GM19238 (cell line): ENCODE measurements around the gene IFNA1.
"Not testable (repeated sequence)": the region's sequence is repeated elsewhere in the genome, so short reads cannot be mapped to it uniquely, and the experiment has no call there.

Source experiments
- DNase-seq: peaks from one replicate; pipeline ENCODE4 v3.0.0; 2011; ENCODE audit warnings: low spot score; ENCODE audit not compliant: insufficient read length

IFNA1 gene

DNA sequence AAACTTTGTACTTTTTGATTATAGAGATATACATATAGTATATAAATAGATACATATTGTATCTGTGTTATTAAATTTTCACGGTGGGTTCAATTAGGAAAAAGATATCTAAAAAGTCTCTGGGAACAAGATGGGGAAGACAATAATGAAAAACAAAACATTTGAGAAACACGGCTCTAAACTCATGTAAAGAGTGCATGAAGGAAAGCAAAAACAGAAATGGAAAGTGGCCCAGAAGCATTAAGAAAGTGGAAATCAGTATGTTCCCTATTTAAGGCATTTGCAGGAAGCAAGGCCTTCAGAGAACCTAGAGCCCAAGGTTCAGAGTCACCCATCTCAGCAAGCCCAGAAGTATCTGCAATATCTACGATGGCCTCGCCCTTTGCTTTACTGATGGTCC is at the start of gene IFNA1:
IFNA1 (plus strand) TSS at position 301 of the 400 bp plus-strand sequence; CDS start at position 370, 69 bp downstream.
- no peak for DNase-seq

DNA sequence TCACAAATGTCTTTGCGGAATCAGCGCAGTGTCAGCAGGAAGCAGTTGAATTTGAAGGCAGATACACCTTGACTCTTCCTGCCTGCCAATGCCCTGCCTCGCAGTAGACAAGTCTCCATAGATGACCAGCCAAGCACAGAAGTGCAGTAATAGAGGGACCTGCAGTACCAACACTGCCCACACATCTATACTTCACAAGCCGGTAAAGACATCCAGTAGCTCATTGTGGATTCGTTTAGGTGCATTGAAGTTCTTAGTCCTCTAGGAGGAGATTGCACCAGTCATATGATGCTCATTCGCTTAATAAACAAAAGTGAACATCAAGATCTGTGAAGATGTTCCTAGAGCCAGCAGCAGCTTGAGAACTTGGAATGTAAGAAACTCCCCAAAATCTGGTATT is 48.0 kb upstream of the IFNA1 start:
- no peak for DNase-seq

DNA sequence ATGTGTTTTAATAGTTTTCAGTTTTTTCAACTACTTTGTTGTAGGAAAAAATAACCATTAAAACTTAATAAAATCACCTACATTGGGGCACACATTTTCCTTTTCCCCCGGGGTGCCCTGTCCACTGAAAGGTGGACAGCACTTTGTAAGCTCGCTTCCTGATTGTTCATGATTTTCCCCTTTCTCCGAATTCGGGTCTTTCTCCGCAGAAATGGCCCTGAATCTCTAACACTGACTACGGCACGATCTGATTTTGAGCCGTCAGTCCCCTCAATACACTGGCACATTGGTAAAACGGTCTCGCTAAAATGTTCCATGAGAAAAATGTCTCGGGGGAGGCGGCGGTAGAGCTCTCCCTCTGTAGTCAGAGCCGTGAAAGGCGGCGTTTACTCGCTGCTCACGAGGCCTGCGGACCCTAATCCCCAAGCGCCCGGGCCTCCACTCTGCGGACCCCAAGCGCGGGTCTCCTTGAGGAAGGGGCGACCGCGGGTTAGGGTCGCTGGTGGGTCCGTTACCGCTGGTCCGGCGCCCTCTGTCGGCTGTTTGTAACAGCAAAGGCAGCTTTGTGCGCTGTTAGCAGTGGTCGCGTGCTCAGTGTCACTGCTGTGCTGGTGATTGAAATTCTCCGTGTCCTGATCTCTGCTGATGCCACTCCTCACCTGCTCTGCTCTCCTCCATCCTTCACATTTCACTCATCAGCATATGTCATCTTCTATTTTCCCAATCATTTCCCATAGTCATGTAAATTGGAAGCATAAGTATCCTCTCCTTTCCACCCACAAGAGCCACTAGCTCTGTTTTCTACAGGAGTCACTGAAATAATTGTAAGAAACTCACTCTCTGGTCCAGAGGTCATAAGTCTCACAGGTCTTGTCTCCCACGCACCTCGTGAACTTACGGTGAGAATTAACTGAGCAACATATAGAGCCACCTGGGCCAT is 44.2 kb upstream of the IFNA1 start:
- no peak for DNase-seq

DNA sequence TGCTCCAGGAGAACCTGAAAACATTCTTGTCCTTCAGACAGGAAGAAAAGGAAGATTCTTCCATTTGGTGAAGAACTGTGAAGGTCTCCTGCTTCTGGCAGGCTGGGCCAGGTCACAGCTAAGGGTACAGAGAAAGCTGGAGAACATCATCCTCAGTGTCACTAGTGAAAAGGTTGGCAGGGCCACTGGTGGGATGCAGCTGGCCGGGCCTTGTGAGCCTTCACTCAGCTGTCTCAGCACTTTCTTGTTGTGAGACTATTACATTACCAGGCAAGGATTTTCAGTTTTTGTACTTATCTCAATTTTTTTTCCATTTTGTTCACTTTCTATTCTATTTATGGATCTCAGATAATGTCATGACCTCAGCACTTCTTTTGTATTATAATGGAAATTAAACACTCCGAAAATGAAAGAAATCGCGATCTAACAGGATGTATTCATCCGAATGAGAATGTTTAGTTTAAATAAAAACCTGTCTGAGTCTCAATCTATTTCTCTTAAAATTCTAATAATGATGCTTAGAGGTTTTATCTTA is 41.2 kb upstream of the IFNA1 start:
- DNase-seq = no peak

DNA sequence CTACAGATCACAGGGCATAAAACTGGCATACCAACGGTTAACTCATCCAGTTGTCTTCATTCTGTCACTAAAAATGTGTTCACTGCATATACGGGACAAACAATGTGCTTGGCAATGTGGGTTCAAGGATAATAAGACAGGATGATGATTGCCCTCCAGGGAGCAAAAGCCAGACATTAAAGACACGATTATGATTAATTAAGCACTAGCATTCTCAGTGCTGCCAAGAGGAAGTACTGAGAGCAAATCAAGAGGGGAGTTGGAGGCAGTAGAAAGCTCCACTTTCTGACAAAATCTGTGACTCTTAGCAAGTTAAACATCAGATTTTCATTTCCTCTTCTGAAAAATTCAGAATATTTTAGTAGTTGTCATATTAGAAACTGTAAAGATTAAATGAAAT is 40.3 kb upstream of the IFNA1 start:
- no peak for DNase-seq

DNA sequence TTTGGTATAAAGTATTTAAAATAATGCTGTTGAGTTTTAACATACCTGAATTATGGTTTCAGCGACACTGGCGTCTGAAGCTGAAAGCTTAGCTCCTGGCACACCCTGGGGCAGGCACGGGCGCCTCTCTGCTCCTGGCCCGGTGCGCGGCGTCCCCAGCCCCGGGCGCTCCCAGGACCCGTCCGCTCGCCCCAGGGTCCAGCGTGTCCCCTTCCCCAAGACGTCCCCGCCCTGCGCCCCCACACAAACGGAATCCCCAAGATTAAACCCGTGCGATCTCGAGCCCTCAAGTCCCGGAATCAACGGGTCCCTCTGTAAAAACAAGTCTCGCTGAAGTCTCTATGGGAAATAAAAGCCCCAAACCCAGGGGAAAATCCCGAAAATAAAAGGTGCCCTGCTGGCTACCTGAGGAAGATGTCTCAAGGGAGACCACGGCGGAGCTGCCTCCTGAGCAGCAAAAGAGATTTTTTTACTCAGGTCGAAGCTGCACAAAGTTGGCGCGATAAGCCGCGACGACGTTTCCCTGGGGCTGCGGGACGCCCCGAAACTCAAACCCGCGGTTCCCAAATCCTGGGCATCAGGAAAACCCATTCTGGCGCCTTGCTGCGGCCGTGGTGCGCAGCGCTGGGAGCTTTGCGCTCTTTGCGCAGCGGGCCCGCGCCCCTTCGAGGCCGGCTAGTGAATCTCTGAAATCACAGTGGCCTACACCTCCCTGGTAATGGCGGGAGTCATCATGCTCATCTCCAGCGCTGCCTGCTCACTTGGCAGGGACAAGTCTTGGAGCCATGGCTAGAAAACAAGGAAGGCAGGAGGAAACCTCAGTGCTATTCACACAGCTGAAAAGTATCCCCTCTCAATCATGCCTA is 37.6 kb upstream of the IFNA1 start:
- DNase-seq = no peak

DNA sequence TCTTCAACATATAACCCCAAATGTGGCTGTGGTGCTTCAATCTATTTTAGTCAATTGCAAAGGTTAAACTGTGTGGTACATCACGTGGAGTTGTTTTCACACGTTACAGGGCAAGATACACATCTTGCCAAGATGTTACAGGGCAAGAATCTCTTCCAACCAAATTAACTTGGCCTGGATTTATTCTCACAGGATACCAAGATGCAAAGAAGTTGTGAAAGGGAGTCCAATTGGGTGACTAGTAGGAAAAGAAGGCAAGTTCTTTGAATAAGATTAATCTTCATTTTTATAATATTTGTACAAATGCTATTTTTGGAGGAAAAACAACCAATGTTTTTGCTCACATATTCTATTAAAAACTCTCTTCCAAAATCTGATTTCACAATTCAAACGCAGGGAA is 36.1 kb upstream of the IFNA1 start:
- DNase-seq = no peak

DNA sequence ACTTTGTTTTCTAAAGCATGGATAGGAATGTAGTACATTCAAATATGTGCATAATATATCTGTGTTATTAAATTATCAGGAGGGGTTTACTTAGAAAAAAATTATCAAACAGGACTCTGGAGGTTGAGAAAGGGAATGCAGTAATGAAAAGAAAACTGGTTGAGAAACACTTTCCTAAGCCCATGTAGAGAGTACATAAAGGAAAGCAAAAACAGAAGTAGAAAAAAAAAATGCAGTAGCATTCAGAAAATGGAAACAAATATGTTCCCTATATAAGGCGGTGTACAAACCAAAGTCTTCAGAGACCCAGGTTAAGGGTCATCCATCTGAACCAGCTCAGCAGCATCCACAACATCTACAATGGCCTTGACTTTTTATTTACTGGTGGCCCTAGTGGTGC is 31.4 kb upstream of the IFNA1 start, which contains the start of gene IFNA8:
IFNA8 (plus strand) TSS at position 301 of the 400 bp plus-strand sequence; CDS start at position 361, 60 bp downstream.
- DNase-seq = no peak

DNA sequence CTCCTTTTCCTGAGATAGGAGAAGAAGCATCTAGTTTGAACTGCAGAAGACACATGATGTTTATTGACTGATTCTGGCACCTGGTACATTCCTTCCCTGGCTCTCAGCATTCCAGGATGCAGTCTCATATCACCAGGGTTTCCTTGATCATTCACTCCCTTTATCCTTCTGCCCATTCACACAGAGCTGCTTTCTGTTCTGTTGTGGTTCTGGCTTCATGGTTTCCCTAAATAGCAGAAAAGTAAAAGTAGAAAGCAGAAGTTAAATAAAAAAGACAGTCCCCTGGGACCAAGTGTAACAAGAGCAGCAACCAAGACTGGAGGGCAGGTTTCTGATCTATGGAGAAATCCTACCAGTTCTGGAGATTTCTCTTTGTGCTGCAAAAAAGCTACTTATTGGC is 28.1 kb upstream of the IFNA1 start:
- DNase-seq = no peak

DNA sequence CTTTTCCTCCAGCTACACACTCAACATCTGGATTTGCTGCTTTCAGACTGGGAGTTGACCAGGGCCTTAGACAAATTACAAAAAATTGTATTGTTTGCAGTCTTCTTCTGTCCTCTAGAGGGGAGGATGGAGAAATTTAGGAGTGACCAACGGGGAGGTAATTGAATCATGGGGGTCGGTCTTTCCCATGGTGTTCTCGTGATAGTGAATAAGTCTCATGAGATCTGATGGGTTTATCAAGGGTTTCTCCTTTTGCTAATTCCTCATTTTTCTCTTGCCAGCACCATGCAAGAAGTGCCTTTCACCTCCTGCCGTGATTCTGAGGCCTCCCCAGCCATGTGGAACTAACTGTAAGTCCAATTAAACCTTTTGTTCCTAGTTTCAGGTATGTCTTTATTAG is 27.1 kb upstream of the IFNA1 start:
- no peak for DNase-seq

DNA sequence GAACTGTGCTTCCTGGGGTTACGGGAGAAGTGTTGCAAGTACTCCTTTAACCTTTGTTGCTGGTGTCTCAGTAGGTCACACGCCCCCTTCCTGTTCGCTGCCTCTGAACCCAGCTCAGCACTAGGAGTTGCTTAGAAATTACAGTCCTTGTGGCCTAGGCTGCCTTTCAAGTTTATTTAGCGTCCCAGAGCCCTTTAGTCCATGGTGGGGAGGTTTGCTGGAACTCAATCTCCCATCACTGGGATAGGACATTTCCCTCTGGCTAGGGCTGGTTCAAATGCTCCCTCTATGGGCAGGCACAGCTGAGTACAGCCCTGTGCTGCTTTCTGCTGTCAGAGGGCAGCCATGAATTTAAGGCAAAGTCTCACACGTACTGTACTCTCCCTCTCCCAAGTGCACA is 26.6 kb upstream of the IFNA1 start:
- no peak for DNase-seq

DNA sequence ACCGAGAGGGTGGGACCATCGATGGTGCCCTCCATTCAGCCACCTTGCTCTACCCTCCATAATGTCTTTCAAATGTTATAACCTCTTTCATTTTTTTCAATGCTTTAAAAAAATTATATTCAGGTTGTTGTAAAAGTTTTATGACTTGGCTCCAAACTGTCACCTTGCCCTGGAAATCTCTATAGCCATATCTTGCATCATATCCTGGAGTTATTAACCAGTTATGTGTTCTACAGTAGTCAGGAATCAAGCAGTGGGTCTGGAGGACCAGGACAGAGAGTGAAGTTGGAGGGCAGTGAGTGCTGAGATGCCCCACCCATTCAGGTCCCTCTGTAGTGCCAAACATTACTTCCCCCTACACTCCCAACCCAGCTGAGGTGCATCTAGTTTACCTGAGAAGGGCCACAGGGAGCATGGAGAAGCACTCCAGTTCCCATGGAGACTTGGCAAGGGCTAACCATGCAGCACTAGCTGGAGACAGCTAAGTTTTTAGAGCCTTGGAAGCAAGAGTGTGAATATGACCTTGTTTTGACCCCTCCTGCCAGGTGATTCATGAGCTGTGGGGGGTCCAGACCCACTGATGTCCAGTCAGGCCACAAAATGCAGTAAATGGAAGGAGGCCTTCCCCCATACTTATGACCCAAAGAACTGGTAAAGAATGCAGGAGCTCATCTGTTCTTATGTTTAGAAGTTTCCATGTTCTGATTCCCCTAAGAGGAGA is 25.9 kb upstream of the IFNA1 start:
- DNase-seq = no peak

DNA sequence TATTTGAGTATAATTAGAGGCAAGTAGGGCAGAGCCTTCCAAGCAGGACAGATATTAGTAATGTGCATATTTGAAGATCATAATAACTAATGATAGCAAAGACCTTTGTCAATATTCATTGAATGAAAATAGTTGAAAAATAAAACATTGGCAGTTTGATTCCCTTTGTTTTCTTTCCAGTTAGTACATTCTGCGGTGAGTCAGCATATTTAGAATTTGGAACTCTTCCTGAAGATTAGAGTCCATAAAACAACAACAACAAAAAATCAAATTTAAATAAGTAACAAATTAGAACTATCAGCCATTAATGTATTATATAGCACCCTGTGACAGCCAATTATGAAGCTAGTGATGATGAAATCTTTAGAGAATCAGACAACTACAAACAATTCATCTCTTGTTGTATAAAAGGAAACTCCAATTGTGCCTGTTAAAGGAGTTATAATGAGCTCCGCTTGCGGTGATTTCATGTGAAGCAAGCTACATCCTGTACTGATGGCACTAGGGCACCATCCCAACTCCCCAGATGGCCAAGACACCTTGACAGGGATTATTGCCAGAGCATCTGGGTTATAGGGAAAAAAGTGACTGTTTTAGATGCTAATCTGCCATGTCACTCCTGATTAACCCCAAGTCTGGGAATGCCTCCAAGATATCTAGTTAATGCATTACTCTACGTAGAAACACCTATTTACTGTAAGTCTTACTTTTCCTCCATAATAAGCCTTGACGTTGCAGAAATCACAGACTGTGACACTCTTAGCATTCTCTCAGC is 24.6 kb upstream of the IFNA1 start:
- no peak for DNase-seq

DNA sequence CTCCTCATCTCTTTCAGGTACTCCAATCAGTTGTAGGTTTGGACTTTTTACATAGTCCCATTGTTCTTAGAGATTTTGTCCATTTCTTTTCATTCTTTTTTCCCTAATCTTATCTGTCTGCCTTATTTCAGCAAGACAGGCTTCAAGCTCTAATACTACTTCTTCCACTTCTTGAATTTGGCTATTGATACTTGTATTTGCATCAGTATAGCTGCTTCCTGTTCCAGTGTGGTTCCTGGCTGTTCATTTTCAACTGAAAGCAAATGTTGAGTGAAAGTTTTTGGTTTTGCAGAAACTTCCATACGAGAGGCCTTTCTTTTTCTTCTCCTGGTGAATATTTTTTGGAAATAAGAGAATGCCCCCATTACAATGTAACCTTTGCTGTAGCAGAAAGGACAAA is 12.0 kb upstream of the IFNA1 start:
- no peak for DNase-seq

DNA sequence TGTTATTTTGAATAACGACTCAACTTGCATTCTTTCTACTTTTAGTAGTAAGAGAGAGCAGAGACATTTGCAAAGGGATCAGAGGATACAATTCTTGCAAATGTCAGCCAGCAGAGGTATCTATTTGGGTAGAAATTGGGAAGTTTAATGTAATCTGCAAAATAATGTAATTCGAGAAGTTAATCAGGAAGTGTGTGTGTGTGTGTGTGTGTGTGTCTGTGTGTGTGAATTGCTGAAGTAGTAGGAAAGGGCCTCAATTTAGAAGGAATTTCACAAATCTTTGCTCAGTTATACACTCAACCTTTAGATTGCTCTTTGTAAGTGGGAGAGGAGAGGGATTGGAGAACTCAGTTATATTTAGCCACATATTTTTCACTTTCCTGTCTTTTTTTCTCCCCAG is 11.0 kb upstream of the IFNA1 start:
- DNase-seq = no peak

DNA sequence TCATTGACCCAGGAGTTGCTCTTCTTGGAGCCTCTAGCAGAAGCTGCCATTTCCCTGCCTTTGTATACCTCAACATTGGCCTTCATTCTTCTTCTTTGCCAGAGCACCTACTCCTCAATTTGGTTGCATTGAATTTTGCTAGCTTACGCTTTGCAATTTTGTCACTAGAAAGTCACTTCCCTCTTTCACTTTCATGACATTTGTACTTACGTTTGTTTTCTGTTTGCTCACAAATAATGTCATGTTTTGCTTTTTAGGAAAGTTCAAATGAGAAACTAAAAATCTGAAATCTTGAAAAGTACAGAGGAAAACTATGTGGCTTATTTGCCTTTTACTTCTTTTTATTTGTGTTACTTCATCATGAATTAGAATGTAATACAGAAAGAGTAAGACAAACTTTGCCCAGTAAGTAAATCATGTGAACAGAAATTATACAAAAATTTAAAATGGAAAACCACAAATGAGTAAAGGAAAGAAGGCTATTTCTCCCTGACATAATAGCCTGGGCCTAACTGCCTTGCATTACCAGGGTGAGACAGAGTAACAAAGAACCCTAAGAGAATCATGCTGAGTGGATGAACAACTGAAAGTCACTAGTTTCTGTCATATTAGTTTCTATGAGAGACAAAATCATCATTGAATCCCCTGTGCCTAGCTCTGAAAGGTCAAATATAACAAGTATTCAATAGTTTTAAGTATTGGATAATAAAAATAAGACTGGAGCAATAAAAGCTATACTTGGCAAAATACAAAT is 7.4 kb upstream of the IFNA1 start:
- DNase-seq = no peak

DNA sequence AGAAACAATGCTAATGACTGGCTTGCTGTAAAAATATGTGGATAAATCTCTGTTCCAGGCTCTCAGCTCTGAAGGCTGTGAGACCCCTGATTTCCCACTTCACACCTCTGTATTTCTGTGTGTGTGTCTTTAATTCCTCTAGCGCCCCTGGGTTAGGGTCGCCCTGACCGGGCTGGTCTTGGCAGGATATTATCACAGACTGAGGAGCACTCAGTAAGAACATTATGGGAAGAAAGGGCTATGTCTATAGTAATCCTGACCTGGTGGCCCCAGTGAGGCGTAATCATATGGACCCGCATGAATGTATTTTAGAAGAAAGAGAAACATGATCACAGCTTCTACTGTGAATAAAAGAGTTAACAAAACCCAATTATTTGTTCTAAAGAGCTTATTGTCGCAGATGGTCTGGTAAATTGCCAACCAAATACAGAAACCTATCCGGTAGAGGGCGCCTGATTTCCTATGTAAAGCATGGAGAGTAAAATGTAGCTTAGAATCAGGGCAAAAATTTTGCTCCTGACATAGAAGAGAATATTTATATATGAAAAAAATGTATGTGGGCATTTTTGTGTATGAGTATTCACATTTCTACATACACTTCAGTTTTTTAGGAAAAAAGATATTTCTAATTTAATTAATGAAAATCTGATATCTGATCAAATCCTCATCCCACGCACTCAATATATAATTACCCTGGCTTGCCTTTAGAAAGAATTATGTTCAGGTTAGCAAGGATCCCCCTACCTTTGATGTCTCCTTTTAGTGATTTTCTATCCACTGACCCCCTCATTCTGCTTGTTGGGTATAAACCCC is 5.8 kb upstream of the IFNA1 start:
- DNase-seq = no peak

DNA sequence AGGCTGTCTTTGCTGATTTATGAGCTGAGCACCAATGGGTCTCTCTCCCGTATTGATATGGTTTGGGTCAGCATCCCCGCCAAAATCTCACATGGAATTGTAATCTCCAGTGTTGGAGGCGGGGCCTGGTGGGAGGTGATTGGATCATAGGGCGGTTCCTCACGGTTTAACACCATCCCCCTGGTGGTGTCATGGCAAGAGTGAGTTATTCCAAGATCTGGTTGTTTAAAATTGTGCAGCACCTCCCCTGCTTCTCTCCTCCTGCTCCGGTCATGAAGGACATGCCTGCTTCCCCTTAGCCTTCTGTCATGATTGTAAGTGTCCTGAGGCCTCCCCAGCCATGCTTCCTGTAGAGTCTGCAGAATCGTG is 5.2 kb upstream of the IFNA1 start:
- not testable (repeated sequence) for DNase-seq
